ENCODE results near the gene INPP4B.

DNA sequence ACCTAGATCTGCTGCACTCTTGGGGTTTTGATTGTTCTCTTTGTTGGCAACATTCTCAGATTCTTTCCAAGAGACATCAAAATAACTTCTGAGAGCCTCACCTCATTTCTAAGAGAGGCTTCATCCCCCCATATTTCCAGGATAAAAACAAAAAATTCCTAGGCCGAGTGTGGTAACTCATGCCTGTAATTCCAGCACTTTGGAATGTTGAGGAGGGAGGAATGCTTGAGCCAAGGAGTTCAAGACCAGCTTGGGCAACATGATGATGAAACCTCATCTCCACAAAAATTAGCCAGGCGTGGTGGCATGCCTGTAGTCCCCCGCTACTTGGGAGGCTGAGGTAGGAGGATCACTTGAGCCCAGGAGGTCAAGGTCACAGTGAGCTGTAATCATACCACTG, 477.0 kb downstream of the INPP4B start:
- TF ChIP-seq, protein P1, sequence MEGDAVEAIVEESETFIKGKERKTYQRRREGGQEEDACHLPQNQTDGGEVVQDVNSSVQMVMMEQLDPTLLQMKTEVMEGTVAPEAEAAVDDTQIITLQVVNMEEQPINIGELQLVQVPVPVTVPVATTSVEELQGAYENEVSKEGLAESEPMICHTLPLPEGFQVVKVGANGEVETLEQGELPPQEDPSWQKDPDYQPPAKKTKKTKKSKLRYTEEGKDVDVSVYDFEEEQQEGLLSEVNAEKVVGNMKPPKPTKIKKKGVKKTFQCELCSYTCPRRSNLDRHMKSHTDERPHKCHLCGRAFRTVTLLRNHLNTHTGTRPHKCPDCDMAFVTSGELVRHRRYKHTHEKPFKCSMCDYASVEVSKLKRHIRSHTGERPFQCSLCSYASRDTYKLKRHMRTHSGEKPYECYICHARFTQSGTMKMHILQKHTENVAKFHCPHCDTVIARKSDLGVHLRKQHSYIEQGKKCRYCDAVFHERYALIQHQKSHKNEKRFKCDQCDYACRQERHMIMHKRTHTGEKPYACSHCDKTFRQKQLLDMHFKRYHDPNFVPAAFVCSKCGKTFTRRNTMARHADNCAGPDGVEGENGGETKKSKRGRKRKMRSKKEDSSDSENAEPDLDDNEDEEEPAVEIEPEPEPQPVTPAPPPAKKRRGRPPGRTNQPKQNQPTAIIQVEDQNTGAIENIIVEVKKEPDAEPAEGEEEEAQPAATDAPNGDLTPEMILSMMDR (IDR thresholded peaks at IDR 0.05): no peak
- TF ChIP-seq POLR2A (IDR thresholded peaks at IDR 0.05): no peak

All from breast epithelium (tissue), 3 donors.